Measurements from ENCODE around the gene ACOT8.
A peak's percentile ranks its signal among the peaks of the same experiment; 100 is the strongest.
"Not testable (repeated sequence)": the region's sequence is repeated elsewhere in the genome, so short reads cannot be mapped to it uniquely, and the experiment has no call there.

The ACOT8 gene

GRCh38 chr20:45826381-45827019 lies 30.7 kb downstream of the ACOT8 start:
- DNase-seq: no peak

GRCh38 chr20:45823949-45824835 lies 33.0 kb downstream of the ACOT8 start:
- no peak for DNase-seq

- DNase-seq: no peak
Measured at GRCh38 chr20:45822857-45823256, 34.3 kb downstream of the ACOT8 start.

GRCh38 chr20:45821947-45822346 lies 35.2 kb downstream of the ACOT8 start:
- no peak for DNase-seq

GRCh38 chr20:45819466-45819865 lies 37.7 kb downstream of the ACOT8 start:
- no peak for DNase-seq

- DNase-seq: no peak
Measured at GRCh38 chr20:45818239-45818638, 39.0 kb downstream of the ACOT8 start.

GRCh38 chr20:45817376-45818194 lies 39.6 kb downstream of the ACOT8 start:
- no peak for DNase-seq

- no peak for DNase-seq
Measured at GRCh38 chr20:45816951-45817350, 40.2 kb downstream of the ACOT8 start.

GRCh38 chr20:45814314-45814713 lies 42.9 kb downstream of the ACOT8 start:
- no peak for DNase-seq

- DNase-seq: no peak
Measured at GRCh38 chr20:45813489-45813888, 43.7 kb downstream of the ACOT8 start.

GRCh38 chr20:45813006-45813340 lies 44.2 kb downstream of the ACOT8 start:
- no peak for DNase-seq

- DNase-seq: peak; percentile 95
Measured at GRCh38 chr20:45812157-45813005, 44.8 kb downstream of the ACOT8 start, which contains the start of gene UBE2C. TSS of gene UBE2C (plus strand) at chr20:45812644. CDS start at chr20:45812696, 52 bp downstream.

GRCh38 chr20:45810191-45810970 lies 46.8 kb downstream of the ACOT8 start:
- DNase-seq: no peak

- no peak for DNase-seq
Measured at GRCh38 chr20:45801851-45802250, 55.3 kb downstream of the ACOT8 start.

GRCh38 chr20:45798935-45799642 lies 58.1 kb downstream of the ACOT8 start:
- peak; percentile 16 for DNase-seq

GRCh38 chr20:45797955-45798354 lies 59.2 kb downstream of the ACOT8 start:
- not testable (repeated sequence) for DNase-seq

- not testable (repeated sequence) for DNase-seq
Measured at GRCh38 chr20:45797510-45797909, 59.7 kb downstream of the ACOT8 start.

- no peak for DNase-seq
Measured at GRCh38 chr20:45796337-45797065, 60.7 kb downstream of the ACOT8 start.

- no peak for DNase-seq
Measured at GRCh38 chr20:45792317-45793118, 64.7 kb downstream of the ACOT8 start.

Measured in NCI-H1417 treated with DMSO at 0.1 percent for 48 hours (cell line).